ENCODE results near the gene SLC26A5.

Gene SLC26A5

GRCh38 chr7:103388469-103389140 is 57.4 kb downstream of the SLC26A5 start (continued):
- TF ChIP-seq ARNTL (CRISPR knock-in tag; IDR thresholded peaks at IDR 0.05; ENCODE audit: borderline replicate concordance, low read depth) (no peak), ISL1 (CRISPR knock-in tag; IDR thresholded peaks at IDR 0.05) (no peak)

- TF ChIP-seq BACH2 (CRISPR knock-in tag; IDR thresholded peaks at IDR 0.05; ENCODE audit: borderline replicate concordance) (no peak), CSDC2 (CRISPR knock-in tag; IDR thresholded peaks at IDR 0.05) (no peak), SNAI2 (CRISPR knock-in tag; IDR thresholded peaks at IDR 0.05) (no peak), RARB (CRISPR knock-in tag; IDR thresholded peaks at IDR 0.05) (no peak), TCF4 (CRISPR knock-in tag; IDR thresholded peaks at IDR 0.05; ENCODE audit: borderline replicate concordance) (no peak), TOX (CRISPR knock-in tag; IDR thresholded peaks at IDR 0.05; ENCODE audit: borderline replicate concordance) (no peak), ZNF70 (CRISPR knock-in tag; IDR thresholded peaks at IDR 0.05) (no peak), PPARA (CRISPR knock-in tag; IDR thresholded peaks at IDR 0.05; ENCODE audit: borderline replicate concordance) (no peak), CREB5 (CRISPR knock-in tag; IDR thresholded peaks at IDR 0.05; ENCODE audit: low read depth) (no peak), ZFP3 (CRISPR knock-in tag; IDR thresholded peaks at IDR 0.05) (no peak), ZC3H10 (CRISPR knock-in tag; IDR thresholded peaks at IDR 0.05) (no peak), ISL1 (CRISPR knock-in tag; IDR thresholded peaks at IDR 0.05) (no peak), ARNTL (CRISPR knock-in tag; IDR thresholded peaks at IDR 0.05; ENCODE audit: borderline replicate concordance, low read depth) (no peak), GLIS3 (CRISPR knock-in tag; IDR thresholded peaks at IDR 0.05) (no peak), ESRRG (CRISPR knock-in tag; IDR thresholded peaks at IDR 0.05) (no peak)
- TF ChIP-seq, protein P1, sequence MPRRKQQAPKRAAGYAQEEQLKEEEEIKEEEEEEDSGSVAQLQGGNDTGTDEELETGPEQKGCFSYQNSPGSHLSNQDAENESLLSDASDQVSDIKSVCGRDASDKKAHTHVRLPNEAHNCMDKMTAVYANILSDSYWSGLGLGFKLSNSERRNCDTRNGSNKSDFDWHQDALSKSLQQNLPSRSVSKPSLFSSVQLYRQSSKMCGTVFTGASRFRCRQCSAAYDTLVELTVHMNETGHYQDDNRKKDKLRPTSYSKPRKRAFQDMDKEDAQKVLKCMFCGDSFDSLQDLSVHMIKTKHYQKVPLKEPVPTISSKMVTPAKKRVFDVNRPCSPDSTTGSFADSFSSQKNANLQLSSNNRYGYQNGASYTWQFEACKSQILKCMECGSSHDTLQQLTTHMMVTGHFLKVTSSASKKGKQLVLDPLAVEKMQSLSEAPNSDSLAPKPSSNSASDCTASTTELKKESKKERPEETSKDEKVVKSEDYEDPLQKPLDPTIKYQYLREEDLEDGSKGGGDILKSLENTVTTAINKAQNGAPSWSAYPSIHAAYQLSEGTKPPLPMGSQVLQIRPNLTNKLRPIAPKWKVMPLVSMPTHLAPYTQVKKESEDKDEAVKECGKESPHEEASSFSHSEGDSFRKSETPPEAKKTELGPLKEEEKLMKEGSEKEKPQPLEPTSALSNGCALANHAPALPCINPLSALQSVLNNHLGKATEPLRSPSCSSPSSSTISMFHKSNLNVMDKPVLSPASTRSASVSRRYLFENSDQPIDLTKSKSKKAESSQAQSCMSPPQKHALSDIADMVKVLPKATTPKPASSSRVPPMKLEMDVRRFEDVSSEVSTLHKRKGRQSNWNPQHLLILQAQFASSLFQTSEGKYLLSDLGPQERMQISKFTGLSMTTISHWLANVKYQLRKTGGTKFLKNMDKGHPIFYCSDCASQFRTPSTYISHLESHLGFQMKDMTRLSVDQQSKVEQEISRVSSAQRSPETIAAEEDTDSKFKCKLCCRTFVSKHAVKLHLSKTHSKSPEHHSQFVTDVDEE (CRISPR knock-in tag; IDR thresholded peaks at IDR 0.05), result no peak
- TF ChIP-seq, protein P2, sequence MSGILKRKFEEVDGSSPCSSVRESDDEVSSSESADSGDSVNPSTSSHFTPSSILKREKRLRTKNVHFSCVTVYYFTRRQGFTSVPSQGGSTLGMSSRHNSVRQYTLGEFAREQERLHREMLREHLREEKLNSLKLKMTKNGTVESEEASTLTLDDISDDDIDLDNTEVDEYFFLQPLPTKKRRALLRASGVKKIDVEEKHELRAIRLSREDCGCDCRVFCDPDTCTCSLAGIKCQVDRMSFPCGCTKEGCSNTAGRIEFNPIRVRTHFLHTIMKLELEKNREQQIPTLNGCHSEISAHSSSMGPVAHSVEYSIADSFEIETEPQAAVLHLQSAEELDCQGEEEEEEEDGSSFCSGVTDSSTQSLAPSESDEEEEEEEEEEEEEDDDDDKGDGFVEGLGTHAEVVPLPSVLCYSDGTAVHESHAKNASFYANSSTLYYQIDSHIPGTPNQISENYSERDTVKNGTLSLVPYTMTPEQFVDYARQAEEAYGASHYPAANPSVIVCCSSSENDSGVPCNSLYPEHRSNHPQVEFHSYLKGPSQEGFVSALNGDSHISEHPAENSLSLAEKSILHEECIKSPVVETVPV (CRISPR knock-in tag; IDR thresholded peaks at IDR 0.05), result no peak
- TF ChIP-seq, protein P3, sequence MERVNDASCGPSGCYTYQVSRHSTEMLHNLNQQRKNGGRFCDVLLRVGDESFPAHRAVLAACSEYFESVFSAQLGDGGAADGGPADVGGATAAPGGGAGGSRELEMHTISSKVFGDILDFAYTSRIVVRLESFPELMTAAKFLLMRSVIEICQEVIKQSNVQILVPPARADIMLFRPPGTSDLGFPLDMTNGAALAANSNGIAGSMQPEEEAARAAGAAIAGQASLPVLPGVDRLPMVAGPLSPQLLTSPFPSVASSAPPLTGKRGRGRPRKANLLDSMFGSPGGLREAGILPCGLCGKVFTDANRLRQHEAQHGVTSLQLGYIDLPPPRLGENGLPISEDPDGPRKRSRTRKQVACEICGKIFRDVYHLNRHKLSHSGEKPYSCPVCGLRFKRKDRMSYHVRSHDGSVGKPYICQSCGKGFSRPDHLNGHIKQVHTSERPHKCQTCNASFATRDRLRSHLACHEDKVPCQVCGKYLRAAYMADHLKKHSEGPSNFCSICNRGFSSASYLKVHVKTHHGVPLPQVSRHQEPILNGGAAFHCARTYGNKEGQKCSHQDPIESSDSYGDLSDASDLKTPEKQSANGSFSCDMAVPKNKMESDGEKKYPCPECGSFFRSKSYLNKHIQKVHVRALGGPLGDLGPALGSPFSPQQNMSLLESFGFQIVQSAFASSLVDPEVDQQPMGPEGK (CRISPR knock-in tag; IDR thresholded peaks at IDR 0.05; ENCODE audit: borderline replicate concordance), result no peak
- ATAC-seq, result no peak
Observed at GRCh38 chr7:103387242-103387641, 58.8 kb downstream of the SLC26A5 start.

GRCh38 chr7:103382032-103382402 is 64.0 kb downstream of the SLC26A5 start:
- ATAC-seq, result no peak
- TF ChIP-seq ZNF565 (CRISPR knock-in tag; conservative IDR thresholded peaks at IDR 0.05; ENCODE audit: low read depth) (no peak), PPARA (CRISPR knock-in tag; IDR thresholded peaks at IDR 0.05; ENCODE audit: borderline replicate concordance) (no peak), TCF4 (CRISPR knock-in tag; IDR thresholded peaks at IDR 0.05; ENCODE audit: borderline replicate concordance) (no peak), ZC3H10 (CRISPR knock-in tag; IDR thresholded peaks at IDR 0.05) (no peak), ZFP3 (CRISPR knock-in tag; IDR thresholded peaks at IDR 0.05) (no peak), ZFP30 (CRISPR knock-in tag; IDR thresholded peaks at IDR 0.05) (no peak), ARNTL (CRISPR knock-in tag; IDR thresholded peaks at IDR 0.05; ENCODE audit: borderline replicate concordance, low read depth) (no peak), BACH2 (CRISPR knock-in tag; IDR thresholded peaks at IDR 0.05; ENCODE audit: borderline replicate concordance) (no peak), GLIS3 (CRISPR knock-in tag; IDR thresholded peaks at IDR 0.05) (no peak), ISL1 (CRISPR knock-in tag; IDR thresholded peaks at IDR 0.05) (no peak), CREB5 (CRISPR knock-in tag; IDR thresholded peaks at IDR 0.05; ENCODE audit: low read depth) (no peak), ZNF8 (CRISPR knock-in tag; IDR thresholded peaks at IDR 0.05) (no peak)
- TF ChIP-seq, protein P1 (CRISPR knock-in tag; IDR thresholded peaks at IDR 0.05), result no peak
